Stomach (tissue), 9 donors: Measurements from ENCODE around the gene NKG7. TPM values are rescaled to one million over a fixed set of nuclear protein-coding genes. Genes with fewer than 3 reads are reported as not detected.

Source experiments
- DNase-seq, 2 donors: peaks; one replicate each; pipeline versions ENCODE4 v3.0.0 to v3.0.0-alpha.2; 2013 to 2019
- H3K27ac ChIP-seq, 5 donors: fragments of 200-600 bp in 4 of 5; sonication (generic) in 4 of 5; one replicate each; pipeline ENCODE4 v1.5.1; 2013 to 2019; ENCODE audit warnings: mild to moderate bottlenecking in 1 of 5, moderate library complexity in 1 of 5
- H3K27me3 ChIP-seq, 3 donors: fragments of 200-600 bp; sonication (generic); one replicate each; pipeline ENCODE4 v1.5.1; 2017 to 2019; ENCODE audit warnings: mixed run types in 1 of 3
- H3K36me3 ChIP-seq, 4 donors: fragments of 200-600 bp; sonication (generic); 1 replicate in 3 of 4; 2 replicates in 1 of 4; pipeline ENCODE4 v1.5.1; 2016 to 2019
- H3K4me1 ChIP-seq, 4 donors: fragments of 200-600 bp; sonication (generic); one replicate each; pipeline ENCODE4 v1.5.1; 2016 to 2019
- H3K4me3 ChIP-seq, 4 donors: fragments of 200-600 bp; sonication (generic) in 3 of 4; one replicate each; pipeline ENCODE4 v1.5.1; 2016 to 2019; ENCODE audit warnings: mild to moderate bottlenecking in 1 of 4
- H3K9me3 ChIP-seq, 4 donors: fragments of 200-600 bp; sonication (generic); one replicate each; pipeline ENCODE4 v1.5.1; 2016 to 2019
- CTCF ChIP-seq, 7 experiments: fragments of 450-650 bp in 4 of 7; fragments of 200-600 bp in 3 of 7; sonication (generic) in 3 of 7; IDR thresholded peaks; one replicate each; pipeline ENCODE4 v1.5.1; 2016 to 2019; ENCODE audit warnings: antibody characterized with exemption in 7 of 7, control low read depth in 2 of 7, mild to moderate bottlenecking in 1 of 7
- EP300 ChIP-seq: sonication (generic); formaldehyde crosslinking; IDR thresholded peaks from one replicate; pipeline ENCODE4 v1.6.1; 2017; ENCODE audit warnings: antibody characterized with exemption
- POLR2A ChIP-seq, 4 donors: fragments of 450-650 bp; IDR thresholded peaks; one replicate each; pipeline ENCODE4 v1.6.1; 2016; ENCODE audit warnings: antibody characterized with exemption in 4 of 4, control low read depth in 2 of 4, mild to moderate bottlenecking in 1 of 4, moderate library complexity in 1 of 4
- POLR2AphosphoS5 ChIP-seq, 3 donors: sonication (generic); formaldehyde crosslinking; IDR thresholded peaks; one replicate each; pipeline ENCODE4 v1.6.1; 2016; ENCODE audit warnings: antibody characterized with exemption in 3 of 3
- WGBS, 5 donors: extraction: QIAGEN DNeasy Blood & Tissue Kit in 3 of 5; methylation state at CpG; one replicate each; pipeline versions ENCODE4 v1.1.5 to v1.1.7; 2013 to 2018; 5-methylcytosine and 5-hydroxymethylcytosine counted together
- intact Hi-C: fragments of 100-400 bp; cut with DNase I; formaldehyde crosslinking; loops from one replicate; pipeline ENCODE4 v1.15.1; 2023; ENCODE audit warnings: low total_unique reads
- polyA plus RNA-seq, 3 donors: library from polyadenylated mRNA; stranded (reverse); fragments of 200-250 nt; gene quantifications; one replicate each; pipeline ENCODE4 v1.2.3, GENCODE V29; 2013
- total RNA-seq, 5 donors: library from RNA; depleted of rRNA; stranded (reverse); fragments of >200 nt; gene quantifications; one replicate each; pipeline versions ENCODE4 v1.1.0 to v1.2.3, GENCODE V29; 2014 to 2016
- donor health status: healthy with polysubstance abuse.
- donor health status: Bipolar disorder and iron deficiency.
- donor health status: healthy.

Gene NKG7
- total and polyA plus RNA-seq, 8 donors, result 2.1 to 7.7 (median 5.2) TPM; not detected in 4

DNA sequence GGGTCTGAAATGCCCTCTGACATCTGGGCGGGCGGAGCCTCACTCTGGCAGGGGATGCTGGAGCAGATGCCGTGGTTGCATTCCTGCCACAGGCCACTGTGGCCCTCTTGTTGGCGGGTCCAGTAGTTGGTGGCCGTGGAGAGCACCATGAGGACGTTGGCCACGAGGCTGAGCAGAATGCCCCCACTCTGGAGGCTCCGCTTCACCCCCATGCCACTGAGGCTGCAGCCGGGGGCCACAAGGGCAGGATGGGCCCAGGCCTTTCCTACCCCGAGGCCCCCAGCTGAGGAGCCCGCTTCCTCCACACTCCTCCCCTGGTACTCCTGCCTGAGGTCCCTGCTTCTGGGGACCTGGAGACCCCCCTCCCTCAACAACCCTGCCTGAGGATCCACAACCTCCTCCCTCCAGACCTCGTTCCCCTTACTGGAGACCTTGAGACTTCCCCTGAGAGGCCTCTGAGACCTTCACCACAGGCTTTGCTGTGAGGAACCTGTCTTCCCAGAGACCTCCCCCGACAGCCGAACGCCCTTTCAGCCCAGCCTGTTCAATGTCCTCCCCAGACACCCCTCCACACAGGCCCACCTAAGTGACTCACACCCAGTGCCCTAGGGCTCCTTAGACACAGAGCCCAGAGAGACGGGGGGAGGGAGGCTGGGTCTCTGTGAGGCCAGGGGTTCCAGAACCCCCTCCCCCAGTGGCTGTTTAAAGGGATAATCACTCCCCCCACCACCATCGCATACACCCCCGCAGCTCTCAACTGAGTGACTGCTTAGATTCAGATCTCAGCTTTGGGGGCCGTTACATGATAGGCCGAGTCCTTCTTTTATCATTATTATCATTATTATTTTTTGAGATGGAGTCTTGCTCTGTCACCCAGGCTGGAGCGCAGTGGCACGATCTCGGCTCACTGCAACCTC, 3.8 kb downstream of the NKG7 start, which contains the start of gene CLDND2:
Gene CLDND2, minus strand, starts transcription at position 638 of the 917 bp plus-strand sequence. Its CDS starts 426 bp downstream, at position 212.
- no peaks in the 10 kb centered on the region for H3K27me3 ChIP-seq
- H3K36me3 ChIP-seq, result no peaks in the 10 kb centered on the region
- no peaks in the 10 kb centered on the region for H3K9me3 ChIP-seq
- peak within 1 kb of the TSS; percentile 82 to 98 (median 93) for H3K27ac ChIP-seq
- 62 to 69% (median 63%) methylated on average over 19 to 23 of the region's 23 CpGs for WGBS, 5 donors
- H3K4me3 ChIP-seq, result peak within 1 kb of the TSS; percentile 72 to 85 (median 77)
- intact Hi-C loops, result no loop called here
- TF ChIP-seq POLR2AphosphoS5 (IDR thresholded peaks at IDR 0.05) (no peak), POLR2A (IDR thresholded peaks at IDR 0.05) (no peak), EP300 (no peak), CTCF (IDR thresholded peaks at IDR 0.05) (no peak)
- peak in 1 of 2 donors; percentile 32 for DNase-seq
- peaks cover 14 to 40% (median 34%) of the 10 kb centered on the region in 4 donors for H3K4me1 ChIP-seq

GRCh38 chr19:51367565-51368365, 4.7 kb downstream of the NKG7 start:
- TF ChIP-seq POLR2AphosphoS5 (IDR thresholded peaks at IDR 0.05) (peak in 2 of 3 donors; percentile 47 to 89), CTCF (IDR thresholded peaks at IDR 0.05) (no peak), EP300 (no peak), POLR2A (IDR thresholded peaks at IDR 0.05) (peak in 1 of 4 donors; percentile 5)
- H3K9me3 ChIP-seq, result no peaks in the 10 kb centered on the region
- peaks cover 14 to 48% (median 42%) of the 10 kb centered on the region in 4 donors for H3K4me1 ChIP-seq
- intact Hi-C loops, result no loop called here
- WGBS, 5 donors, result 0 to 2% (median 1%) methylated on average over 29 to 64 of the region's 64 CpGs
- H3K27me3 ChIP-seq, result no peaks in the 10 kb centered on the region
- peak; percentile 99 for DNase-seq
- peak overlapping the region; percentile 72 to 85 (median 77) for H3K4me3 ChIP-seq
- H3K36me3 ChIP-seq, result no peaks in the 10 kb centered on the region
- H3K27ac ChIP-seq, result peak overlapping the region; percentile 84 to 98 (median 93)

- no peak for DNase-seq
- intact Hi-C loops, result no loop called here
- H3K27ac ChIP-seq, result peak overlapping the region; percentile 84 to 98 (median 93)
- peak overlapping the region; percentile 72 to 85 (median 77) for H3K4me3 ChIP-seq
- H3K27me3 ChIP-seq, result no peaks in the 10 kb centered on the region
- H3K36me3 ChIP-seq, result no peaks in the 10 kb centered on the region
- WGBS, 5 donors, result 0 to 2% (median 1%) methylated on average over 10 to 15 of the region's 15 CpGs
- no peaks in the 10 kb centered on the region for H3K9me3 ChIP-seq
- TF ChIP-seq CTCF (IDR thresholded peaks at IDR 0.05) (no peak), POLR2A (IDR thresholded peaks at IDR 0.05) (peak in 2 of 4 donors; percentile 17 to 76), POLR2AphosphoS5 (IDR thresholded peaks at IDR 0.05) (peak in 2 of 3 donors; percentile 97 to 98), EP300 (no peak)
- H3K4me1 ChIP-seq, result peaks cover 14 to 53% (median 48%) of the 10 kb centered on the region in 4 donors
Observed at GRCh38 chr19:51367255-51367564, 5.2 kb downstream of the NKG7 start.
